ENCODE results near the gene TBCA. TPM values are rescaled to one million over a fixed set of nuclear protein-coding genes. Genes with fewer than 3 reads are reported as not detected.

Gene TBCA
- total and polyA plus RNA-seq, 9 of the 15 experiments (the other 6 are each of a cell fraction or from before 2014, with no cell fraction given): 164 to 661 (median 334) TPM

DNA sequence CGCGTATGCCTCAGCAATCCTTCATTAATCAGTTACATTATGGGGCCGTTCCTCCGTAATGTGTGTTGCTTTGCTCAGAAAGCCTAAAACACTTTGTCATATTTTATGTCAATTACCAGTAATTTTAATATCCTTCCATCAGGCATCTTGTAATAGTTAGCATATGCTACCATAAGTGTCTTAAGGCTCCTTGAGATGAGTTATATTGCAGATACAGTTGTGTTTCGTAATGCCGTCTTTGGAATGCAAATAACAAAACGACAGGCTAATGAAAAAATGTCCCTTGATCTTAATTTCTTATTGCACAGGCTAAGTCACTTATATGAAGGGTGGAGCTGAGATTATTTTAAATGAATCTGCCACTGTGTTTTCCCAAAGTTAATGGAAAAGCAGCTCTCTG, 50.5 kb downstream of the TBCA start:
- DNase-seq (ENCODE audit: extremely low read depth in 1 of 4, low spot score in 3 of 4) (no peak), FAIRE-seq (no peak), ATAC-seq (no peak)
- Histone ChIP-seq H3K79me2 (ENCODE audit: control insufficient read depth, insufficient read depth, low read length) (peaks cover 93% of the 10 kb centered on the region), H3K27ac (ENCODE audit: extremely low read depth, low read depth, low read length) (no peak overlapping the region), H2AFZ (ENCODE audit: low read depth, low read length) (no peak overlapping the region), H3K4me2 (ENCODE audit: insufficient read depth, low read length) (no peak overlapping the region), H3K9me3 (replicated peaks; ENCODE audit: control insufficient read depth, insufficient read depth, low read depth, low read length) (no peaks in the 10 kb centered on the region), H3K4me3 (no peak overlapping the region), H3K36me3 (ENCODE audit: control insufficient read depth, insufficient read depth, low read length) (peaks cover 4% of the 10 kb centered on the region; the same call in 1 of the 3 replicates), H3K9me1 (ENCODE audit: control insufficient read depth, insufficient read depth, low read length) (no peaks in the 10 kb centered on the region), H3K27me3 (ENCODE audit: control insufficient read depth in 2 of 2, insufficient read depth in 2 of 2, low read length in 2 of 2) (no peaks in the 10 kb centered on the region), H4K20me1 (replicated peaks; ENCODE audit: control insufficient read depth, insufficient read depth, low read length) (no peaks in the 10 kb centered on the region), H3K4me1 (replicated peaks in 1 of 2; ENCODE audit: control insufficient read depth in 2 of 2, insufficient read depth in 2 of 2, low read length in 2 of 2) (no peaks in the 10 kb centered on the region), H3K9ac (ENCODE audit: insufficient read depth in 1 of 2, low read depth in 2 of 2, low read length in 2 of 2) (no peak overlapping the region)
- CTCF ChIA-PET (ENCODE audit: low intra/inter-chr PET ratio): no interaction called here
- 93% methylated on average over 7 of the region's 7 CpGs for WGBS (ENCODE audit: insufficient coverage, low coverage, missing lambda C conversion rate)
- no TSS peak for BruUV-seq (replicated peaks)
- in situ Hi-C loops (cut with MboI) (no loop called here), intact Hi-C loops (cut with micrococcal nuclease) (no loop called here)
- TF ChIP-seq ETS2 (tag; IDR thresholded peaks at IDR 0.05; ENCODE audit: borderline replicate concordance, poor library complexity, severe bottlenecking) (no peak), LCOR (CRISPR knock-in tag; IDR thresholded peaks at IDR 0.05) (no peak), SMAD3 (CRISPR knock-in tag; conservative IDR thresholded peaks at IDR 0.05) (no peak), SMARCB1 (IDR thresholded peaks at IDR 0.05; ENCODE audit: insufficient read length, low read depth) (no peak), DNMT1 (IDR thresholded peaks at IDR 0.05) (no peak)
- TF ChIP-seq, protein P1, sequence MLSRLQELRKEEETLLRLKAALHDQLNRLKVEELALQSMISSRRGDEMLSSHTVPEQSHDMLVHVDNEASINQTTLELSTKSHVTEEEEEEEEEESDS (CRISPR knock-in tag; IDR thresholded peaks at IDR 0.05): no peak
- TF ChIP-seq, protein P2, sequence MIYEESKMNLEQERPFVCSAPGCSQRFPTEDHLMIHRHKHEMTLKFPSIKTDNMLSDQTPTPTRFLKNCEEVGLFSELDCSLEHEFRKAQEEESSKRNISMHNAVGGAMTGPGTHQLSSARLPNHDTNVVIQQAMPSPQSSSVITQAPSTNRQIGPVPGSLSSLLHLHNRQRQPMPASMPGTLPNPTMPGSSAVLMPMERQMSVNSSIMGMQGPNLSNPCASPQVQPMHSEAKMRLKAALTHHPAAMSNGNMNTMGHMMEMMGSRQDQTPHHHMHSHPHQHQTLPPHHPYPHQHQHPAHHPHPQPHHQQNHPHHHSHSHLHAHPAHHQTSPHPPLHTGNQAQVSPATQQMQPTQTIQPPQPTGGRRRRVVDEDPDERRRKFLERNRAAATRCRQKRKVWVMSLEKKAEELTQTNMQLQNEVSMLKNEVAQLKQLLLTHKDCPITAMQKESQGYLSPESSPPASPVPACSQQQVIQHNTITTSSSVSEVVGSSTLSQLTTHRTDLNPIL (CRISPR knock-in tag; IDR thresholded peaks at IDR 0.05): no peak
- TF ChIP-seq, protein P3, sequence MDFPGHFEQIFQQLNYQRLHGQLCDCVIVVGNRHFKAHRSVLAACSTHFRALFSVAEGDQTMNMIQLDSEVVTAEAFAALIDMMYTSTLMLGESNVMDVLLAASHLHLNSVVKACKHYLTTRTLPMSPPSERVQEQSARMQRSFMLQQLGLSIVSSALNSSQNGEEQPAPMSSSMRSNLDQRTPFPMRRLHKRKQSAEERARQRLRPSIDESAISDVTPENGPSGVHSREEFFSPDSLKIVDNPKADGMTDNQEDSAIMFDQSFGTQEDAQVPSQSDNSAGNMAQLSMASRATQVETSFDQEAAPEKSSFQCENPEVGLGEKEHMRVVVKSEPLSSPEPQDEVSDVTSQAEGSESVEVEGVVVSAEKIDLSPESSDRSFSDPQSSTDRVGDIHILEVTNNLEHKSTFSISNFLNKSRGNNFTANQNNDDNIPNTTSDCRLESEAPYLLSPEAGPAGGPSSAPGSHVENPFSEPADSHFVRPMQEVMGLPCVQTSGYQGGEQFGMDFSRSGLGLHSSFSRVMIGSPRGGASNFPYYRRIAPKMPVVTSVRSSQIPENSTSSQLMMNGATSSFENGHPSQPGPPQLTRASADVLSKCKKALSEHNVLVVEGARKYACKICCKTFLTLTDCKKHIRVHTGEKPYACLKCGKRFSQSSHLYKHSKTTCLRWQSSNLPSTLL (IDR thresholded peaks at IDR 0.05): no peak
- TF ChIP-seq, protein P4, sequence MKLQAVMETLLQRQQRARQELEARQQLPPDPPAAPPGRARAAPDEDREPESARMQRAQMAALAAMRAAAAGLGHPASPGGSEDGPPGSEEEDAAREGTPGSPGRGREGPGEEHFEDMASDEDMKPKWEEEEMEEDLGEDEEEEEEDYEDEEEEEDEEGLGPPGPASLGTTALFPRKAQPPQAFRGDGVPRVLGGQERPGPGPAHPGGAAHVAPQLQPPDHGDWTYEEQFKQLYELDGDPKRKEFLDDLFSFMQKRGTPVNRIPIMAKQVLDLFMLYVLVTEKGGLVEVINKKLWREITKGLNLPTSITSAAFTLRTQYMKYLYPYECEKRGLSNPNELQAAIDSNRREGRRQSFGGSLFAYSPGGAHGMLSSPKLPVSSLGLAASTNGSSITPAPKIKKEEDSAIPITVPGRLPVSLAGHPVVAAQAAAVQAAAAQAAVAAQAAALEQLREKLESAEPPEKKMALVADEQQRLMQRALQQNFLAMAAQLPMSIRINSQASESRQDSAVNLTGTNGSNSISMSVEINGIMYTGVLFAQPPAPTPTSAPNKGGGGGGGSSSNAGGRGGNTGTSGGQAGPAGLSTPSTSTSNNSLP (IDR thresholded peaks at IDR 0.05; ENCODE audit: borderline replicate concordance, low read depth, low read length): no peak
- POLR2A ChIA-PET: interaction anchor here (1.2 kb wide), 1 partner anchor 12 kb away, joined by 3 read pairs; no protein-coding TSS in a partner anchor
